Bronchial epithelial cell (primary cell): ENCODE measurements around the gene SPOPL. TPM values are rescaled to one million over a fixed set of nuclear protein-coding genes. Genes with fewer than 3 reads are reported as not detected.

ENCODE experiments used
- DNase-seq: peaks from one replicate; pipeline ENCODE4 v3.0.0-alpha.2; 2010; ENCODE audit warnings: low read depth
- FAIRE-seq: peaks from 2 replicates; lab custom pipeline; 2011; peaks lifted over from hg19 to GRCh38; lab: Jason Lieb, UNC
- H3K27me3 ChIP-seq: 2 replicates; pipeline ENCODE4 v1.5.1; 2011; ENCODE audit warnings: low read length; ENCODE audit not compliant: control insufficient read depth, insufficient read depth
- H3K36me3 ChIP-seq: 2 replicates; pipeline ENCODE4 v1.5.1; 2011; ENCODE audit warnings: low read length; ENCODE audit not compliant: control insufficient read depth, insufficient read depth
- H3K4me3 ChIP-seq: 2 replicates; pipeline ENCODE4 v1.5.1; 2011; ENCODE audit warnings: mild to moderate bottlenecking, low read depth, low read length, control low read depth
- CTCF ChIP-seq: IDR thresholded peaks from 2 replicates; pipeline ENCODE4 v1.5.1; 2011; ENCODE audit warnings: mild to moderate bottlenecking, moderate library complexity, low read length, control low read depth, inconsistent platforms; ENCODE audit not compliant: insufficient read depth, severe bottlenecking
- total RNA-seq: library from RNA; depleted of rRNA; stranded (reverse); fragments of >200 nt; gene quantifications from 2 replicates; pipeline ENCODE4 v1.2.1, GENCODE V29; 2014

The SPOPL gene
- total RNA-seq, 1 donor from 2014 or later = 34.8 TPM

- TF ChIP-seq CTCF = no peak
- no peak for FAIRE-seq
These were observed 6.2 kb upstream of the SPOPL start for GRCh38 chr2:138495384-138495783.

GRCh38 chr2:138496096-138496651 lies 5.4 kb upstream of the SPOPL start:
- TF ChIP-seq CTCF = no peak
- H3K36me3 ChIP-seq = no peaks in the 10 kb centered on the region
- H3K27me3 ChIP-seq = no peaks in the 10 kb centered on the region
- FAIRE-seq = peak; percentile 95
- DNase-seq = no peak
- H3K4me3 ChIP-seq = no peak overlapping the region

More at GRCh38 chr2:138495384-138495783, 6.2 kb upstream of the SPOPL start:
- Histone ChIP-seq H3K4me3 (no peak overlapping the region), H3K36me3 (no peaks in the 10 kb centered on the region), H3K27me3 (no peaks in the 10 kb centered on the region)
- no peak for DNase-seq

- TF ChIP-seq CTCF = no peak
- no peaks in the 10 kb centered on the region for H3K36me3 ChIP-seq
- no peak overlapping the region for H3K4me3 ChIP-seq
- H3K27me3 ChIP-seq = no peaks in the 10 kb centered on the region
- DNase-seq = no peak
- FAIRE-seq = no peak
These were observed 4.3 kb upstream of the SPOPL start for GRCh38 chr2:138497294-138497693.

GRCh38 chr2:138499684-138500083 lies 1.9 kb upstream of the SPOPL start:
- no peak for TF ChIP-seq CTCF
- DNase-seq (no peak), FAIRE-seq (no peak)
- H3K27me3 ChIP-seq = no peaks in the 10 kb centered on the region
- no peaks in the 10 kb centered on the region for H3K36me3 ChIP-seq
- no peak overlapping the region for H3K4me3 ChIP-seq

- Histone ChIP-seq H3K4me3 (peak overlapping the region; percentile 93), H3K27me3 (no peaks in the 10 kb centered on the region), H3K36me3 (no peaks in the 10 kb centered on the region)
- DNase-seq (no peak), FAIRE-seq (no peak)
- TF ChIP-seq CTCF = no peak
These were observed 762 bp upstream of the SPOPL start for GRCh38 chr2:138500592-138501424.
